HepG2 (cell line): ENCODE data around the gene OSBPL10. TPM values are rescaled to one million over a fixed set of nuclear protein-coding genes. Genes with fewer than 3 reads are reported as not detected.

Experiments
- ASH2L ChIP-seq: fragments of 300-600, 200-600 bp; sonication (generic); IDR thresholded peaks from 2 replicates; pipeline ENCODE4 v1.7.0; 2017; ENCODE audit warnings: low read depth, mild to moderate bottlenecking, moderate library complexity, mixed read lengths, low read length; ENCODE audit not compliant: insufficient read length
- DBP ChIP-seq: sonication (generic); formaldehyde crosslinking; IDR thresholded peaks from 2 replicates; pipeline ENCODE4 v1.4.0; 2020; ENCODE audit warnings: missing genetic modification reagents; ENCODE audit errors: not compliant biosample characterization
- HNF4G ChIP-seq, 2 experiments: sonication (generic) in 1 of 2; formaldehyde crosslinking in 1 of 2; IDR thresholded peaks; 2 replicates each; pipeline versions ENCODE4 v1.4.0 to v1.6.1; 2011 to 2020; ENCODE audit warnings: borderline replicate concordance in 2 of 2, low read depth in 2 of 2, mild to moderate bottlenecking in 2 of 2, low read length in 1 of 2, missing genetic modification reagents in 1 of 2, moderate library complexity in 1 of 2
- HNRNPK ChIP-seq: fragments of 200-400 bp; formaldehyde crosslinking; IDR thresholded peaks from 2 replicates; pipeline ENCODE4 v1.6.1; 2018; ENCODE audit warnings: low read length, low read depth, moderate library complexity, mild to moderate bottlenecking; ENCODE audit not compliant: poor library complexity, severe bottlenecking
- NFYB ChIP-seq: sonication (generic); formaldehyde crosslinking; IDR thresholded peaks from 2 replicates; pipeline ENCODE4 v1.4.0; 2020; ENCODE audit warnings: missing genetic modification reagents
- PITX1 ChIP-seq: sonication (generic); formaldehyde crosslinking; IDR thresholded peaks from 2 replicates; pipeline ENCODE4 v1.5.1; 2020; ENCODE audit warnings: mild to moderate bottlenecking, missing genetic modification reagents
- RCOR2 ChIP-seq: IDR thresholded peaks from 2 replicates; pipeline ENCODE4 v1.6.1; 2016; ENCODE audit warnings: missing biosample characterization, missing genetic modification reagents
- SAFB2 ChIP-seq: sonication (generic); formaldehyde crosslinking; IDR thresholded peaks from 2 replicates; pipeline ENCODE4 v1.5.1; 2020; ENCODE audit warnings: missing genetic modification reagents, low read depth, mild to moderate bottlenecking, borderline replicate concordance
- SOX6 ChIP-seq, 2 experiments: fragments of 450-650 bp in 1 of 2; sonication (generic) in 1 of 2; formaldehyde crosslinking in 1 of 2; IDR thresholded peaks; 2 replicates each; pipeline versions ENCODE4 v1.4.0 to v1.6.1; 2017 to 2020; ENCODE audit warnings: antibody characterized with exemption in 1 of 2, mild to moderate bottlenecking in 1 of 2, missing genetic modification reagents in 1 of 2
- TARDBP ChIP-seq: sonication (generic); formaldehyde crosslinking; IDR thresholded peaks from 2 replicates; pipeline ENCODE4 v1.8.0; 2022; ENCODE audit warnings: mild to moderate bottlenecking, missing genetic modification reagents
- TBX2 ChIP-seq: sonication (generic); formaldehyde crosslinking; IDR thresholded peaks from 2 replicates; pipeline ENCODE4 v1.5.0; 2020; ENCODE audit warnings: missing genetic modification reagents, mild to moderate bottlenecking, borderline replicate concordance
- TOPORS ChIP-seq: sonication (generic); formaldehyde crosslinking; IDR thresholded peaks from 2 replicates; pipeline ENCODE4 v1.8.0; 2023; ENCODE audit warnings: mild to moderate bottlenecking, missing genetic modification reagents
- YEATS4 ChIP-seq: sonication (generic); formaldehyde crosslinking; IDR thresholded peaks from 2 replicates; pipeline ENCODE4 v1.4.0; 2020; ENCODE audit warnings: missing genetic modification reagents, borderline replicate concordance
- ZNF3 ChIP-seq: IDR thresholded peaks from 2 replicates; pipeline ENCODE4 v1.7.0; 2017; ENCODE audit warnings: inconsistent platforms
- ZNF33A ChIP-seq: sonication (generic); formaldehyde crosslinking; IDR thresholded peaks from 2 replicates; pipeline ENCODE4 v1.5.1; 2020; ENCODE audit warnings: missing genetic modification reagents, mild to moderate bottlenecking, moderate library complexity, borderline replicate concordance
- ZNF432 ChIP-seq: sonication (generic); formaldehyde crosslinking; IDR thresholded peaks from 2 replicates; pipeline ENCODE4 v1.5.0; 2020; ENCODE audit warnings: missing genetic modification reagents, mild to moderate bottlenecking, borderline replicate concordance
- ZNF570 ChIP-seq: sonication (generic); formaldehyde crosslinking; IDR thresholded peaks from 2 replicates; pipeline ENCODE4 v1.4.0; 2020; ENCODE audit warnings: mild to moderate bottlenecking, missing genetic modification reagents, borderline replicate concordance
- ZNF614 ChIP-seq: IDR thresholded peaks from 2 replicates; pipeline ENCODE4 v1.6.1; 2018; ENCODE audit warnings: missing biosample characterization, missing genetic modification reagents, inconsistent platforms, borderline replicate concordance
- ZNF713 ChIP-seq: sonication (generic); formaldehyde crosslinking; IDR thresholded peaks from 2 replicates; pipeline ENCODE4 v1.4.0; 2020; ENCODE audit warnings: mild to moderate bottlenecking, missing genetic modification reagents
- polyA plus RNA-seq, 8 experiments: library from polyadenylated mRNA; depleted of rRNA in 3 of 8; stranded (reverse) in 7 of 8; unstranded in 1 of 8; fragments of >200 nt; fragmentation: Illumina TruSeq in 4 of 8; extraction: Trizol in 4 of 8; gene quantifications; 2 replicates each; pipeline versions ENCODE4 v1.2.1 to v1.2.3, GENCODE V29; 2011 to 2016; ENCODE audit warnings: low read depth in 4 of 8, missing spikeins in 1 of 8, mixed read lengths in 1 of 8; ENCODE audit not compliant: insufficient read depth in 1 of 8
- total RNA-seq, 5 experiments: library from RNA; depleted of rRNA; stranded (reverse); fragments of >200 nt; fragmentation: Illumina TruSeq; extraction: Trizol; gene quantifications; 2 replicates each; pipeline ENCODE4 v1.2.3, GENCODE V29; 2016; ENCODE audit warnings: low read depth in 1 of 5
- TF ChIP-seq, protein P1 (sequence below): sonication (generic); formaldehyde crosslinking; IDR thresholded peaks from 2 replicates; pipeline ENCODE4 v1.4.0; 2020; ENCODE audit warnings: missing genetic modification reagents
- TF ChIP-seq, protein P2 (sequence below): sonication (generic); formaldehyde crosslinking; IDR thresholded peaks from 2 replicates; pipeline ENCODE4 v1.5.0; 2020; ENCODE audit warnings: mild to moderate bottlenecking, missing genetic modification reagents, moderate library complexity
- TF ChIP-seq, protein P3 (sequence below): sonication (generic); formaldehyde crosslinking; IDR thresholded peaks from 2 replicates; pipeline ENCODE4 v1.4.0; 2020; ENCODE audit warnings: mild to moderate bottlenecking, missing genetic modification reagents, borderline replicate concordance

The OSBPL10 gene
- total and polyA plus RNA-seq, 2 of the 13 experiments (the other 11 are each of a cell fraction or from before 2014, with no cell fraction given), result 10.3 to 28.6 TPM

DNA sequence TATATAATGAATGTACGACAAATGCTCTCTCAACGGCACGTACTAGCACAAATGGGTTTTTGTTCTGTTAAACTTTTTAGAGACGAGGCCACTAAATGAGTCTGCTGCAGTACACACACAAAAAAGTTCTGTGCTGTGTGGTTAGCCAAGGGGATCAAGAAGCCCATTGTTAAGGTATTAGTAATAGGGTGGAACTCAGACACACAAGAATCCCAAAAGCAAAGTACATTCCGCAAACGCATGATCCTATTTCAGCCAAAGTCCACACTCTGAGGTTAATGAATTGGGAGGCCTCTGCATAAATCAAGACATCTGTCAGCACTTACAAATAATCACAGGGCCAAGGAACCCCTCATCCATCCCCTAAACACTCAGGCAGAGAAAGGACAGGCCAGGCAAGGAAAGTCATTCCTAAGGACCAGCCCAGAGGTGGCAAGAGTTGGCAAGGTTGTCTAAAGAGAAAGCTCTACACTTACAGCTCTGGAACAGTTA, 12.1 kb downstream of the OSBPL10 start (continued):
- TF ChIP-seq TBX2 (CRISPR knock-in tag) (peak; percentile 83), ZNF614 (CRISPR knock-in tag) (peak; percentile 55; the same call in 1 of the 2 replicates), YEATS4 (CRISPR knock-in tag) (0 out of 2 replicates have a peak, but pooled peaks have one; percentile 16), RCOR2 (0 out of 2 replicates have a peak, but pooled peaks have one; percentile 60), ZNF33A (CRISPR knock-in tag) (no peak), TARDBP (CRISPR knock-in tag) (peak; percentile 62; the same call in 1 of the 2 replicates), SAFB2 (no peak), ZNF432 (CRISPR knock-in tag) (no peak), TOPORS (no peak), HNRNPK (no peak), ZNF3 (CRISPR knock-in tag) (0 out of 2 replicates have a peak, but pooled peaks have one; percentile 7), ZNF570 (CRISPR knock-in tag) (no peak), ASH2L (peak; percentile 62), DBP (CRISPR knock-in tag) (no peak), PITX1 (CRISPR knock-in tag) (peak; percentile 78), SOX6 (IDR thresholded peaks at IDR 0.05) (no peak), SOX6 (CRISPR knock-in tag; IDR thresholded peaks at IDR 0.05) (peak; percentile 90), ZNF713 (CRISPR knock-in tag) (no peak), NFYB (CRISPR knock-in tag) (no peak), HNF4G (IDR thresholded peaks at IDR 0.05; ENCODE audit: borderline replicate concordance, low read depth, low read length) (peak; percentile 81), HNF4G (CRISPR knock-in tag; IDR thresholded peaks at IDR 0.05; ENCODE audit: borderline replicate concordance, low read depth) (0 out of 2 replicates have a peak, but pooled peaks have one; percentile 48)
- TF ChIP-seq, protein P1, sequence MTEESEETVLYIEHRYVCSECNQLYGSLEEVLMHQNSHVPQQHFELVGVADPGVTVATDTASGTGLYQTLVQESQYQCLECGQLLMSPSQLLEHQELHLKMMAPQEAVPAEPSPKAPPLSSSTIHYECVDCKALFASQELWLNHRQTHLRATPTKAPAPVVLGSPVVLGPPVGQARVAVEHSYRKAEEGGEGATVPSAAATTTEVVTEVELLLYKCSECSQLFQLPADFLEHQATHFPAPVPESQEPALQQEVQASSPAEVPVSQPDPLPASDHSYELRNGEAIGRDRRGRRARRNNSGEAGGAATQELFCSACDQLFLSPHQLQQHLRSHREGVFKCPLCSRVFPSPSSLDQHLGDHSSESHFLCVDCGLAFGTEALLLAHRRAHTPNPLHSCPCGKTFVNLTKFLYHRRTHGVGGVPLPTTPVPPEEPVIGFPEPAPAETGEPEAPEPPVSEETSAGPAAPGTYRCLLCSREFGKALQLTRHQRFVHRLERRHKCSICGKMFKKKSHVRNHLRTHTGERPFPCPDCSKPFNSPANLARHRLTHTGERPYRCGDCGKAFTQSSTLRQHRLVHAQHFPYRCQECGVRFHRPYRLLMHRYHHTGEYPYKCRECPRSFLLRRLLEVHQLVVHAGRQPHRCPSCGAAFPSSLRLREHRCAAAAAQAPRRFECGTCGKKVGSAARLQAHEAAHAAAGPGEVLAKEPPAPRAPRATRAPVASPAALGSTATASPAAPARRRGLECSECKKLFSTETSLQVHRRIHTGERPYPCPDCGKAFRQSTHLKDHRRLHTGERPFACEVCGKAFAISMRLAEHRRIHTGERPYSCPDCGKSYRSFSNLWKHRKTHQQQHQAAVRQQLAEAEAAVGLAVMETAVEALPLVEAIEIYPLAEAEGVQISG (CRISPR knock-in tag), result no peak
- TF ChIP-seq, protein P2, sequence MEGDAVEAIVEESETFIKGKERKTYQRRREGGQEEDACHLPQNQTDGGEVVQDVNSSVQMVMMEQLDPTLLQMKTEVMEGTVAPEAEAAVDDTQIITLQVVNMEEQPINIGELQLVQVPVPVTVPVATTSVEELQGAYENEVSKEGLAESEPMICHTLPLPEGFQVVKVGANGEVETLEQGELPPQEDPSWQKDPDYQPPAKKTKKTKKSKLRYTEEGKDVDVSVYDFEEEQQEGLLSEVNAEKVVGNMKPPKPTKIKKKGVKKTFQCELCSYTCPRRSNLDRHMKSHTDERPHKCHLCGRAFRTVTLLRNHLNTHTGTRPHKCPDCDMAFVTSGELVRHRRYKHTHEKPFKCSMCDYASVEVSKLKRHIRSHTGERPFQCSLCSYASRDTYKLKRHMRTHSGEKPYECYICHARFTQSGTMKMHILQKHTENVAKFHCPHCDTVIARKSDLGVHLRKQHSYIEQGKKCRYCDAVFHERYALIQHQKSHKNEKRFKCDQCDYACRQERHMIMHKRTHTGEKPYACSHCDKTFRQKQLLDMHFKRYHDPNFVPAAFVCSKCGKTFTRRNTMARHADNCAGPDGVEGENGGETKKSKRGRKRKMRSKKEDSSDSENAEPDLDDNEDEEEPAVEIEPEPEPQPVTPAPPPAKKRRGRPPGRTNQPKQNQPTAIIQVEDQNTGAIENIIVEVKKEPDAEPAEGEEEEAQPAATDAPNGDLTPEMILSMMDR (CRISPR knock-in tag), result no peak
- TF ChIP-seq, protein P3, sequence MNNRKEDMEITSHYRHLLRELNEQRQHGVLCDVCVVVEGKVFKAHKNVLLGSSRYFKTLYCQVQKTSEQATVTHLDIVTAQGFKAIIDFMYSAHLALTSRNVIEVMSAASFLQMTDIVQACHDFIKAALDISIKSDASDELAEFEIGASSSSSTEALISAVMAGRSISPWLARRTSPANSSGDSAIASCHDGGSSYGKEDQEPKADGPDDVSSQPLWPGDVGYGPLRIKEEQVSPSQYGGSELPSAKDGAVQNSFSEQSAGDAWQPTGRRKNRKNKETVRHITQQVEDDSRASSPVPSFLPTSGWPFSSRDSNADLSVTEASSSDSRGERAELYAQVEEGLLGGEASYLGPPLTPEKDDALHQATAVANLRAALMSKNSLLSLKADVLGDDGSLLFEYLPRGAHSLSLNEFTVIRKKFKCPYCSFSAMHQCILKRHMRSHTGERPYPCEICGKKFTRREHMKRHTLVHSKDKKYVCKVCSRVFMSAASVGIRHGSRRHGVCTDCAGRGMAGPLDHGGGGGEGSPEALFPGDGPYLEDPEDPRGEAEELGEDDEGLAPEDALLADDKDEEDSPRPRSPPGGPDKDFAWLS (CRISPR knock-in tag), result no peak
